ENCODE measurements around the gene HSPG2. TPM values are rescaled to one million over a fixed set of nuclear protein-coding genes. Genes with fewer than 3 reads are reported as not detected.

The HSPG2 gene
- total RNA-seq, 1 experiment from 2014 or later: 35.1 TPM

GRCh38 chr1:21904704-21905520 is 32.2 kb downstream of the HSPG2 start:
- DNase-seq (peak; percentile 72), ATAC-seq (peak; percentile 64)
- POLR2A ChIA-PET (ENCODE audit: unreplicated experiment): no interaction called here
- no peak overlapping the region for H3K4me3 ChIP-seq (ENCODE audit: low read length)
- no peaks in the 10 kb centered on the region for H4K20me1 ChIP-seq (ENCODE audit: low read length)
- intact Hi-C loops (cut with micrococcal nuclease): no loop called here
- no peaks in the 10 kb centered on the region for H3F3A ChIP-seq (ENCODE audit: low read length, unreplicated experiment)
- H3K9me2 ChIP-seq (replicated peaks; ENCODE audit: low read length): no peaks in the 10 kb centered on the region
- H2AFZ ChIP-seq (ENCODE audit: low read length): no peak overlapping the region
- peak overlapping the region; percentile 15; the same call in 1 of the 2 replicates for H3K27ac ChIP-seq (ENCODE audit: low read length)
- no peaks in the 10 kb centered on the region for H3K27me3 ChIP-seq (ENCODE audit: low read length)
- CTCF ChIA-PET: no interaction called here
- no TSS peak for BruUV-seq (replicated peaks)
- H3K9ac ChIP-seq (ENCODE audit: low read length): no peak overlapping the region
- no peak for TF ChIP-seq EZH2phosphoT487 (IDR thresholded peaks at IDR 0.05; ENCODE audit: borderline replicate concordance, low read length)
- no peak for TF ChIP-seq EZH2 (IDR thresholded peaks at IDR 0.05; ENCODE audit: low read length, unreplicated experiment)
- TF ChIP-seq CTCF (conservative IDR thresholded peaks at IDR 0.05; ENCODE audit: low read depth, low read length): no peak
- no peaks in the 10 kb centered on the region for H3K79me2 ChIP-seq (ENCODE audit: low read length)
- H3K4me2 ChIP-seq (ENCODE audit: low read length): no peak overlapping the region
- no peaks in the 10 kb centered on the region for H3K36me3 ChIP-seq (ENCODE audit: low read depth, low read length)
- no peaks in the 10 kb centered on the region; the same call in 1 of the 2 replicates for H3K4me1 ChIP-seq (ENCODE audit: insufficient read depth, low read length)
- H3K9me3 ChIP-seq (ENCODE audit: low read length): no peaks in the 10 kb centered on the region

- ChIA-PET POLR2A (ENCODE audit: unreplicated experiment) (no interaction called here), CTCF (no interaction called here)
- DNase-seq: no peak
- no peaks in the 10 kb centered on the region for H3K36me3 ChIP-seq (ENCODE audit: low read depth, low read length)
- H2AFZ ChIP-seq (ENCODE audit: low read length): no peak overlapping the region
- H3K9ac ChIP-seq (ENCODE audit: low read length): no peak overlapping the region
- no peaks in the 10 kb centered on the region; the same call in 1 of the 2 replicates for H3K4me1 ChIP-seq (ENCODE audit: insufficient read depth, low read length)
- no peaks in the 10 kb centered on the region for H3K27me3 ChIP-seq (ENCODE audit: low read length)
- H3K27ac ChIP-seq (ENCODE audit: low read length): peak overlapping the region; percentile 15; the same call in 1 of the 2 replicates
- H3K4me2 ChIP-seq (ENCODE audit: low read length): no peak overlapping the region
- no peaks in the 10 kb centered on the region for H3K79me2 ChIP-seq (ENCODE audit: low read length)
- no TSS peak for BruUV-seq (replicated peaks)
- ATAC-seq: no peak
- intact Hi-C loops (cut with micrococcal nuclease): no loop called here
- H3K4me3 ChIP-seq (ENCODE audit: low read length): no peak overlapping the region
- H3K9me3 ChIP-seq (ENCODE audit: low read length): no peaks in the 10 kb centered on the region
- H3F3A ChIP-seq (ENCODE audit: low read length, unreplicated experiment): no peaks in the 10 kb centered on the region
- TF ChIP-seq CTCF (conservative IDR thresholded peaks at IDR 0.05; ENCODE audit: low read depth, low read length): no peak
- no peak for TF ChIP-seq EZH2phosphoT487 (IDR thresholded peaks at IDR 0.05; ENCODE audit: borderline replicate concordance, low read length)
- no peak for TF ChIP-seq EZH2 (IDR thresholded peaks at IDR 0.05; ENCODE audit: low read length, unreplicated experiment)
- H3K9me2 ChIP-seq (replicated peaks; ENCODE audit: low read length): no peaks in the 10 kb centered on the region
- H4K20me1 ChIP-seq (ENCODE audit: low read length): no peaks in the 10 kb centered on the region
Measured at GRCh38 chr1:21904454-21904703, 32.7 kb downstream of the HSPG2 start.

GRCh38 chr1:21903638-21904453 is 33.3 kb downstream of the HSPG2 start:
- intact Hi-C loops (cut with micrococcal nuclease): no loop called here
- Histone ChIP-seq H3K79me2 (ENCODE audit: low read length) (no peaks in the 10 kb centered on the region), H3K9me3 (ENCODE audit: low read length) (no peaks in the 10 kb centered on the region), H3F3A (ENCODE audit: low read length, unreplicated experiment) (no peaks in the 10 kb centered on the region), H3K36me3 (ENCODE audit: low read depth, low read length) (no peaks in the 10 kb centered on the region), H4K20me1 (ENCODE audit: low read length) (no peaks in the 10 kb centered on the region), H3K4me3 (ENCODE audit: low read length) (no peak overlapping the region), H3K9me2 (replicated peaks; ENCODE audit: low read length) (no peaks in the 10 kb centered on the region), H3K9ac (ENCODE audit: low read length) (no peak overlapping the region), H3K27me3 (ENCODE audit: low read length) (no peaks in the 10 kb centered on the region), H3K27ac (ENCODE audit: low read length) (no peak overlapping the region), H3K4me1 (ENCODE audit: insufficient read depth, low read length) (no peaks in the 10 kb centered on the region; the same call in 1 of the 2 replicates), H2AFZ (ENCODE audit: low read length) (no peak overlapping the region), H3K4me2 (ENCODE audit: low read length) (no peak overlapping the region)
- POLR2A ChIA-PET (ENCODE audit: unreplicated experiment): no interaction called here
- DNase-seq (no peak), ATAC-seq (no peak)
- CTCF ChIA-PET: no interaction called here
- TF ChIP-seq EZH2phosphoT487 (IDR thresholded peaks at IDR 0.05; ENCODE audit: borderline replicate concordance, low read length) (no peak), CTCF (conservative IDR thresholded peaks at IDR 0.05; ENCODE audit: low read depth, low read length) (no peak), EZH2 (IDR thresholded peaks at IDR 0.05; ENCODE audit: low read length, unreplicated experiment) (no peak)
- no TSS peak for BruUV-seq (replicated peaks)

All from PC-3 (cell line).